Upper lobe of left lung (tissue), 4 donors: ENCODE data around the gene PDE7B.

Source experiments
- CTCF ChIP-seq, 6 experiments: fragments of 450-650 bp in 4 of 6; fragments of 200-600 bp in 2 of 6; sonication (generic) in 2 of 6; IDR thresholded peaks; one replicate each; pipeline ENCODE4 v1.5.1; 2016 to 2019; ENCODE audit warnings: antibody characterized with exemption in 6 of 6
- EP300 ChIP-seq, 4 donors: sonication (generic); formaldehyde crosslinking; IDR thresholded peaks; one replicate each; pipeline ENCODE4 v1.5.1; 2017; ENCODE audit warnings: antibody characterized with exemption in 4 of 4, control low read depth in 2 of 4
- POLR2A ChIP-seq, 4 donors: fragments of 450-650 bp; IDR thresholded peaks; one replicate each; pipeline ENCODE4 v1.5.1; 2016 to 2017; ENCODE audit warnings: antibody characterized with exemption in 4 of 4, mild to moderate bottlenecking in 2 of 4
- POLR2AphosphoS5 ChIP-seq, 2 donors: sonication (generic); formaldehyde crosslinking; IDR thresholded peaks; one replicate each; pipeline ENCODE4 v1.5.1; 2017; ENCODE audit warnings: antibody characterized with exemption in 2 of 2

DNA sequence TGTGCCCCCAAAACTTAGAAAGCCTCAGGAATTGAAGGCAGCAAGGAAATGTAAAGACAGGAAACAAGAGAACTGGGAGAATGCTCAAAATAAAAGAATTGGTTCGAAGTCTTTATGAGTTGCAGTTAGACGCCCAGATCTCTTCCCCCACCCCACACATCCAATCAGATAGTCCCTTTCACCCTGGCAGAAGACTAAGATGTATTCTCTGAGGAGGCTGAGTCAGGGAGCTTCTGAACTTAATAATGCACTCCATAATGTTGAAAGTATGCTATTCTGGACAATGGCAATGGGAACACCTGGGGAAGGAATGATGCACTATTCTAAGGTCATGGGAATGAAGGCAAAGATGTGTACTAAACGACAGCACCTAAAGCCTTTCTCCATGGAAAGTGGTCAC, 225.0 kb downstream of the PDE7B start:
- TF ChIP-seq CTCF (IDR thresholded peaks at IDR 0.05) (no peak), EP300 (IDR thresholded peaks at IDR 0.05) (no peak), POLR2AphosphoS5 (IDR thresholded peaks at IDR 0.05) (no peak), POLR2A (IDR thresholded peaks at IDR 0.05) (no peak)
